ENCODE data around the gene DUOX1.

DNA sequence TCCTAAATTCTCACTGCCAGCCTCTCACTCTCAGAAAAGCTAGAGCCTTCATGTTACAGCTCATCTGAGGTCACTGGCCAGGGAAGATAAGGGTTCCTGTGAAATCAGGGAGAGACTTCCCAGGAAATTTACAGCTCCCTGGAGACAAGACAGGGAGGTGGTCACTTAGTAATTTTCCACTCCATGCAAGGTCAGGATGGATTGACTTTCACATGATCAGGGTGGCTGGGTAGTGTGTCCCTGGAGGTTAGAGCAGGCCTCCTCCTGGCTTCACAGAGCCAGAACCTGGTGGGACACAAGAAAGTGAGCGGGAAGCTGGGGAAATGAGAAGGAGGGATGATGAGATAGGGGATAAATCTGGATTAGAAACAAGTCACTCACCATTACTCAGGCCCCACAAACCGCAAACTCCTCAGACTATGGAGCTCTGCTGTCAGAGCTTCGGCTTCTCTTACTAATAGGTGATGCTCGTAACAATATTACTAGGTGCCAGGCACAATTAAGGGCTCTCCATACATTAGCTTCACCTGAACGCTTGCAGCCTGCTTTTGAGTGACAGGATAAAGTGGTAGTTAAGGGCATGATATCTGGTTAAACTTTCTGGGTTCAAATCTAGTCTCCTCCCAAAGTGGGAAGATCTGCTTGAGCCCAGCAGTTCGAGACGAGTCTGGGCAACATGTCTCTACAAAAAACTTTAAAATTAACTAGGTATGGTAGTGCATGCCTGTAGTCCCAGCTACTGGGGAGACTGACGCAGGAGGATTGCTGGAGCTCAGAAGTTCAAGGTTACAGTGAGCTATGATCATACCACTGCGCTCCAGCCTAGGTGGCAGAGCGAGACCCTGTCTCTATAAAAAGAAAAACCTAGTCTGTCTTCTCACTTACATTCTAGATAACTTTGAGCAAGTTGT is 40.7 kb upstream of the DUOX1 start:
- no peak for TF ChIP-seq POLR2AphosphoS5 (IDR thresholded peaks at IDR 0.05)
- TF ChIP-seq, protein P1, sequence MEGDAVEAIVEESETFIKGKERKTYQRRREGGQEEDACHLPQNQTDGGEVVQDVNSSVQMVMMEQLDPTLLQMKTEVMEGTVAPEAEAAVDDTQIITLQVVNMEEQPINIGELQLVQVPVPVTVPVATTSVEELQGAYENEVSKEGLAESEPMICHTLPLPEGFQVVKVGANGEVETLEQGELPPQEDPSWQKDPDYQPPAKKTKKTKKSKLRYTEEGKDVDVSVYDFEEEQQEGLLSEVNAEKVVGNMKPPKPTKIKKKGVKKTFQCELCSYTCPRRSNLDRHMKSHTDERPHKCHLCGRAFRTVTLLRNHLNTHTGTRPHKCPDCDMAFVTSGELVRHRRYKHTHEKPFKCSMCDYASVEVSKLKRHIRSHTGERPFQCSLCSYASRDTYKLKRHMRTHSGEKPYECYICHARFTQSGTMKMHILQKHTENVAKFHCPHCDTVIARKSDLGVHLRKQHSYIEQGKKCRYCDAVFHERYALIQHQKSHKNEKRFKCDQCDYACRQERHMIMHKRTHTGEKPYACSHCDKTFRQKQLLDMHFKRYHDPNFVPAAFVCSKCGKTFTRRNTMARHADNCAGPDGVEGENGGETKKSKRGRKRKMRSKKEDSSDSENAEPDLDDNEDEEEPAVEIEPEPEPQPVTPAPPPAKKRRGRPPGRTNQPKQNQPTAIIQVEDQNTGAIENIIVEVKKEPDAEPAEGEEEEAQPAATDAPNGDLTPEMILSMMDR (IDR thresholded peaks at IDR 0.05): no peak
- no peak for TF ChIP-seq POLR2A (IDR thresholded peaks at IDR 0.05)
